GM21360 (cell line): ENCODE measurements around the gene SAA4.
"Not testable (repeated sequence)": the region's sequence is repeated elsewhere in the genome, so short reads cannot be mapped to it uniquely, and the experiment has no call there.

Source experiments
- ATAC-seq: cut with Tn5 transposase; IDR thresholded peaks from one replicate; pipeline ENCODE4 v1.9.1; 2021; ENCODE audit warnings: mild to moderate bottlenecking, moderate library complexity; ENCODE audit not compliant: unreplicated experiment

The SAA4 gene

GRCh38 chr11:18247191-18247581, 10.6 kb upstream of the SAA4 start:
- not testable (repeated sequence) for ATAC-seq

DNA sequence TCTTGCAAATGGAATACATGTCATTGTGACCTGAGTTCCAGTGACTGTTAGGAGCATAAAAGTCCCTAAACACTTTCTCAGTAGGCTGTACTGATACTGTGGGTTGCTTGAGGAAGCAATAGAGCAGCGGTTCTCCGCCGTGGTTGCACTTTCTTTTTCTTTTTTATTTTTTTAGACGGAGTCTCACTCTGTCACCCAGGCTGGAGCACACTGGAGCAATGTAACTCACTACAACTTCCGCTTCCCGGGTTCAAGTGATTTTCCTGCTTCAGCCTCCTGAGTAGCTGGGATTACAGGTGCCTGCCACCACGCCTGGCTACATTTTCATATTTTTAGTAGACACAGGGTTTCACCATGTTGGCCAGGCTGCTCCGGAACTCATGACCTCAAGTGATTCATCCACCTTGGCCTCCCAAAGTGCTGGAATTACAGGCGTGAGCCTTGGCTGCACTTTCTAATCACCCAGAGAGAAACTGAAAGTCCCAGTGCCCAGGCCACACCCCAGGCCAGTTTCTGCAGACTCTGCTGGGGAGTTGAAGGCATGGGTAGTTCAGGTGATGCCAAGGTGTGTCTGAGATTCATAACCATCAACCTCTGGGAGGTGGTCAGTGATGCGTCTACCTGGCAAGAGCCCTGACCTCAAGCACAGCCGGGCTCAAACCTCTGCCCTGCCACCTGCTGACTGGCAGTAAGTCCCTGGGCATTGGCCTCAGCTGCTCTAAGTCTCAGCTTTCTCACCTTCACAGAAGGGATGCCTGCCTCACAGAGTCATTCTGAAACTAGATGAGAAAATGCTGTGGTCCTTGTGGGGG, 10.0 kb upstream of the SAA4 start:
- peak; percentile 65 for ATAC-seq

- no peak for ATAC-seq
Observed at GRCh38 chr11:18245396-18245795, 8.8 kb upstream of the SAA4 start.

DNA sequence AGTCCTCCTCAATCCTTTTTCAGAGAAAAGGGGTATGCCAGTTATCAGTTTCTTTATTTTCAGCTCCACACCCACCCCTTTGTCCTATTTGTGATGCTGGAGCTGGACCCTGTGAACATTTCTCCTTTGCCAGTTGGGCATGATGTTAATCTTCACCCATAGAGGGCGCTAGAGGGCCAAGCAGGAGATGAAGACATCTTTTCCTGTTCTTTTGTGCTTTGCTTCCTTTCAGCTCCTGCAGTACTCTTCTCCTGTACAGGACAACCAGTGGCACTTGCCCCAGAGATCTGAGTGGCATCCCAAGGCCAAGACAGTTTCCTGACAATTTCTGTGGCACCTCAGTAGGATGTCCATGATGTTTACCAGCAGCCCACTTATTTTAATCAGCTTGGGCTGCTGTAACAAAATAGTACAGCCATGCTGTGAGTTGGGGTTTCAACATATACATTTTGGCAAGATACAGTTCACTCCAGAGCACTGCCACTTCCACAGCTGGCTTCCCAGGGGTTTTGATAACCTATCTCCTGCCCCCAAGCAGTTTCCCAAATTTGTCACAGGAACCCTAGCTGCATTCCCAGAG, 7.3 kb upstream of the SAA4 start:
- ATAC-seq, result no peak

DNA sequence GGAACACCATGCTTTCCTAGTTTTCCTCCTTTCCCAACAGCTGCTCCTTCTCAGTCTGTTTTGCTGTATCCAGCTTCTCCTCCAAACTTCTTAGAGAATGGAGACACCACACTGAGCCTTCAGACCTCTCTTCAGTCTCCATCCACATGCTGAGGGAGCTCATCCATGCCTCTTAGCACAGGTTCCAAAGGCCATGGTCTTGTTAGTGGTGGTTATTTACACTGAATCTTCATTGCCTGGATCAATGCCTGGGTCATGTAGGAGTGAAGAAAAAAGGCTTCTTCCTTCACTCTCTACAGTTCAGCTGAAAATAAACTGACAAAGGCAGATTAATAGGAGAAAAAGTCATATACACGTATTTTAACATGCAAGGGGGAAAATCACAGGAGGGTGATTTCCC, 3.1 kb upstream of the SAA4 start:
- no peak for ATAC-seq

- ATAC-seq, result no peak
Observed at GRCh38 chr11:18235394-18236334, 938 bp downstream of the SAA4 start.

GRCh38 chr11:18233912-18234311, 2.7 kb downstream of the SAA4 start:
- ATAC-seq, result no peak

DNA sequence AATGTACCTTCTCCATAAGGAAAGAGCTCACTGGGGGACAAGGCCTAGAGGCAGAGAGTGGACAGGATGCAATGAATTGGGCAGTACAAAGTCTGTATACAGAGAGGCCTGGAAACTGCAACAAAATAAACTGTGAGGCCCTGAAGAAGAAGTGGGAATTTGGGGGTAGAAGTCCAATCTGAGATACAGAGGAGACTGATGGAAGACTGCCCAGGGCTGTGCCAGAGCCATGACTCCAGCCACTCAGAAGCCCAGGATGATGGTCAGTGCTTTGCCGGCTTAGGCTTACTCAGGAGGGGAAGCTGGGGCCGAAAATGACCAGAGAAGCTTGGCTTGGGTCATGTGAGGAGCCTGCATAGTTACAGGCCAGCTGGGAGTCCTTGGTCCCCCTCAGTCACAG, 5.7 kb downstream of the SAA4 start:
- no peak for ATAC-seq

GRCh38 chr11:18229501-18229900, 7.1 kb downstream of the SAA4 start:
- peak; percentile 90 for ATAC-seq

GRCh38 chr11:18225913-18226312, 10.7 kb downstream of the SAA4 start:
- no peak for ATAC-seq

DNA sequence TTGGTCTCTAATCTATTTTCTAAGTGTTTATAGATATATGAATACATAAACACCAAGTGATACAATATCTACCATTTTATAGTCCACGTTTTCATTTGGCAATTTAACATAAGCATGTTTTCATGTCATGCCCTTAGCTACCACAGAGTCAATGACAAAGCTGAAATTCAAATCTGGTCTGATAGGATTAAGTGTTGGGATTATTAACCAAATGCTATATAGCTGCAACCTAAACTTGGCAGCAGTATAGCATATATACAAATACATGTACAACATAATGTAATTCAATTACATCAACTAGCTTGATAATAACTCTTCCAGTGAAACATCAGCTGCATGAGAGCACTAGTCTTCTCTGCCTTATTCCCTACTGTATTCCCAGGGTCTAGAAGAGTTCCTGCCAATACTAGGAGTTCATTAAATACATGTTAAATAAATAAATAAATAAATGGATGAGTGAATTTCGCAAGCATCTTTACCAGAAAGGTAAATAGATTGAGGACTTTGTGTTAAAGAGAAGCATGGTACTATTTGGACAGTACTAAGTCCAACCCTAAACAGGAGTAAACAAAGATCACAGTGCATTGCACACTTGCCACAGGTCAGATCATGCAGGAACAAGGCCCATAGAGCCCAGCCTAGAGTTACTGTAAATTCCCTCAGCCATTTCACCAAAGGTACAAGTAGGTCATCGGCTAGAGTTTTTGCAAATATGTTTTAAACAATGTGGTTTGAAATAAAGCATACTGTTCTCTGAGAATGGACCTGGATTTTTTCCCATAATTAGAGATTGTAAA, 12.8 kb downstream of the SAA4 start:
- no peak for ATAC-seq

GRCh38 chr11:18222814-18223421, 13.7 kb downstream of the SAA4 start:
- ATAC-seq, result no peak

DNA sequence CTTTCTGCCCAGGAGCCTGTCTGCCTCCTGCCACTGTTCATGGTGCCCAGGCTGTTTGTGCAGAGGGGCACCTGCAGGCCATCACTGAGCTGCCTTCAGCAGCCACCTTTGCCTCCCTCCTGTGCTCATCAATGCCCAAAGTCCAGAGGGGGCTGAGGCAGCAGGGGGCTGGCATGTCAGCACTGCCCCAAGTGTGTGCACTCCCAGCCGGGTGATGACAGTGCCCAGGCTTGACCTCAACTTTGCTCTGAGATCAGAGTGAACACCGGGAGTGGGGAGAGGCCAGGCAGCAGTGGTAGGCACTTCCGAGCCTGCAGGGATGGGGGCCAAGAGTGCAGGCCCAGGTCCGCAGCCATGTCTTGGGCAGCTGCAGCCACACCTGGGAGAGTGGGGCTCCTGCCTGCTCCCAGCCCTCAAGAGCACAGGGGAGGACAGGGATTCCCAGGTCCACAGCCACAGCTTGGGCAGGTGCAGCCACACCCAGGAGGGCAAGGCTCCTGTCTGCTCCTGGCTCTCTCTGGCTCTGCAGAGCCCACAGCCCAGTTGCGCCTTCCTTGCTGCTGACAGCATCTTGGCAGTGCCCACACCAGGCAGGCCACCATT, 15.2 kb downstream of the SAA4 start:
- ATAC-seq, result no peak

DNA sequence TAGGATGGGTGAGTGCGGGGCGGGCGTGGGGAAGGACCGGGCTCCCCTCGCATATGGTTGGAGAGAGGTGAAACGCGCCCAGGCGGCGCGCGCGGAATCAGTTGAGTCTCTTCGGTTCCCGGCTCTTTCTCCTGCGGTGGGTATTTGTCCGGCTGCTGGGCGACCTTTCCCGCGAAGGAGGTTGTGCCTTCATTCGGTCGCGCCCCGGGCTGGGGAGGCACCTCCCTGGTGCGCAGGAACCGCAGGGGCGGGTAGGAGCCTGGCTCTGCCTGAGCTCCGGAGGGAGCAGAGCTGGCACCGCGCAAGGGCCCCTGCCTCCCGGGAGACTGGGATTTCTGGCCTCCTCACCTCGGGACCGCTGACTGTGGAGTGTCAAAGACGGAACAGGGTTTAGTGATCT, 27.5 kb downstream of the SAA4 start:
- no peak for ATAC-seq

GRCh38 chr11:18204771-18205170, 31.8 kb downstream of the SAA4 start:
- no peak for ATAC-seq

GRCh38 chr11:18204220-18204619, 32.4 kb downstream of the SAA4 start:
- ATAC-seq, result no peak

DNA sequence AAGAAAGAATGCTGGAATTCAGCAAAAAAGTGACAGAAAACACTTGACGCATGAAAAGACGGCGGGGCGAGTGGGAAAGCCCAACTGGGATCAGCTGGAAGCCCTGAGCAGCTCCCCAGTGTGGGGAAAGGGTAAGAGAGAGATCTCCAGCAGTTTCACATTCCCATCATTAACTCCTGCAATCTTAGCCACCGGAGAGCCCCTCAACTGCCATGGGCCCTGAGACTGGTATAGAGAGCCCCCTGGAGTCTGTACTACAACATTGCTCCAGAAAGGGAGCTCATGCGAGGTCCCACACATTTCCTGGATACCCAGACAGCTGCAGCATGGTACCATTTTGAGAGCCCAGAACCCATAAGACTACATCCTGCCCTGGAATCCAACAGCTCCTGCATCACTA, 32.9 kb downstream of the SAA4 start:
- ATAC-seq, result peak; percentile 55

GRCh38 chr11:18197738-18198137, 38.9 kb downstream of the SAA4 start:
- not testable (repeated sequence) for ATAC-seq

DNA sequence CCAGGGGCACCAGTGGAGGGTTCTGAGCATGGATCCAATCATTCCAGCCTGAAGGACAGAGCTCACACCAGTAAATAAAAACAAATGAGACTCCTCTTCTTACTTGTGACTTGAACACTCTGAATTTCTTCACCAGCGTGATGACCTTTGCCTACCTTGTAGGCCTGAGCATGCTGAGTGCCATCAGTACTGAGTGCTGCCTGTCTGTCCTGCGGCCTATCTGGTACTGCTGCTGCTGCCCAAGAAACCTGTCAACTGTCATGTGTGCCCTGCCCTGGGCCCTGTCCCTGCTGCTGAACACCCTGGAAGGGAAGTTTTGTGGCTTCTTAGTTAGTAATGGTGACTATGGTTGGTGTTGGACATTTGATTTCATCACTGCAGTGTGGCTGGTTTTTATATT, 40.1 kb downstream of the SAA4 start:
- ATAC-seq, result no peak

GRCh38 chr11:18193010-18193409, 43.6 kb downstream of the SAA4 start:
- ATAC-seq, result no peak
